ENCODE data around the gene NBPF4.

- TF ChIP-seq CTCF (IDR thresholded peaks at IDR 0.05) (no peak), RAD21 (conservative IDR thresholded peaks at IDR 0.05 in 1 of 2, IDR thresholded peaks at IDR 0.05 in 1 of 2) (no peak), USF2 (IDR thresholded peaks at IDR 0.05) (no peak), POLR2A (IDR thresholded peaks at IDR 0.05; ENCODE audit: low read length) (no peak), HOXA7 (CRISPR knock-in tag; IDR thresholded peaks at IDR 0.05) (no peak), E2F6 (IDR thresholded peaks at IDR 0.05; ENCODE audit: borderline replicate concordance, low read depth) (no peak)
Observed at GRCh38 chr1:108188801-108189200, 55.1 kb downstream of the NBPF4 start.
